Measurements from ENCODE around the gene RTEL1. TPM values are rescaled to one million over a fixed set of nuclear protein-coding genes. Genes with fewer than 3 reads are reported as not detected.

RTEL1 gene
- total RNA-seq, 2 donors from 2014 or later: 4.8 to 9.2 TPM

GRCh38 chr20:63733579-63734081 lies 75.5 kb downstream of the RTEL1 start:
- H3K4me1 ChIP-seq: peaks cover 0 to 15% of the 10 kb centered on the region in 2 donors
- DNase-seq (ENCODE audit: low spot score): no peak
- no peak overlapping the region for H3K27ac ChIP-seq
- H3K9me3 ChIP-seq: no peaks in the 10 kb centered on the region
- H3K27me3 ChIP-seq: no peaks in the 10 kb centered on the region
- H3K4me3 ChIP-seq: no peak overlapping the region
- peaks cover 28% of the 10 kb centered on the region for H3K36me3 ChIP-seq
- TF ChIP-seq CTCF (IDR thresholded peaks at IDR 0.05): no peak

- H3K27me3 ChIP-seq: no peaks in the 10 kb centered on the region
- no peaks in the 10 kb centered on the region for H3K9me3 ChIP-seq
- H3K4me1 ChIP-seq: peaks cover 0 to 21% of the 10 kb centered on the region in 2 donors
- TF ChIP-seq CTCF (IDR thresholded peaks at IDR 0.05): no peak
- H3K4me3 ChIP-seq: no peak overlapping the region
- no peak overlapping the region for H3K27ac ChIP-seq
- H3K36me3 ChIP-seq: peaks cover 28% of the 10 kb centered on the region
- no peak for DNase-seq (ENCODE audit: low spot score)
Measured at GRCh38 chr20:63734111-63734945, 76.2 kb downstream of the RTEL1 start.

GRCh38 chr20:63734946-63735858 lies 77.1 kb downstream of the RTEL1 start:
- TF ChIP-seq CTCF (IDR thresholded peaks at IDR 0.05): no peak
- Histone ChIP-seq H3K36me3 (peaks cover 28% of the 10 kb centered on the region), H3K9me3 (no peaks in the 10 kb centered on the region), H3K27ac (no peak overlapping the region), H3K4me1 (peaks cover 0 to 21% of the 10 kb centered on the region in 2 donors), H3K27me3 (no peaks in the 10 kb centered on the region), H3K4me3 (no peak overlapping the region)
- DNase-seq (ENCODE audit: low spot score): no peak

GRCh38 chr20:63735859-63736718 lies 78.0 kb downstream of the RTEL1 start, which contains the start of gene LIME1:
LIME1 (plus strand) TSS chr20:63736664; CDS start chr20:63737550, 886 bp downstream.
- no peak within 1 kb of the TSS for H3K27ac ChIP-seq
- H3K4me3 ChIP-seq: peak within 1 kb of the TSS in 1 of 2 donors; percentile 29

More at GRCh38 chr20:63735859-63736718, 78.0 kb downstream of the RTEL1 start, which contains the start of gene LIME1:
- Histone ChIP-seq H3K36me3 (peaks cover 28% of the 10 kb centered on the region), H3K9me3 (no peaks in the 10 kb centered on the region), H3K4me1 (peaks cover 0 to 29% of the 10 kb centered on the region in 2 donors), H3K27me3 (no peaks in the 10 kb centered on the region)
- DNase-seq (ENCODE audit: low spot score): no peak
- TF ChIP-seq CTCF (IDR thresholded peaks at IDR 0.05): no peak

Data from right atrium auricular region (tissue), 2 donors.